Measurements from ENCODE around the gene STARD13. TPM values are rescaled to one million over a fixed set of nuclear protein-coding genes. Genes with fewer than 3 reads are reported as not detected.

Gene STARD13
- total RNA-seq, 1 experiment from 2014 or later: 4.1 TPM

DNA sequence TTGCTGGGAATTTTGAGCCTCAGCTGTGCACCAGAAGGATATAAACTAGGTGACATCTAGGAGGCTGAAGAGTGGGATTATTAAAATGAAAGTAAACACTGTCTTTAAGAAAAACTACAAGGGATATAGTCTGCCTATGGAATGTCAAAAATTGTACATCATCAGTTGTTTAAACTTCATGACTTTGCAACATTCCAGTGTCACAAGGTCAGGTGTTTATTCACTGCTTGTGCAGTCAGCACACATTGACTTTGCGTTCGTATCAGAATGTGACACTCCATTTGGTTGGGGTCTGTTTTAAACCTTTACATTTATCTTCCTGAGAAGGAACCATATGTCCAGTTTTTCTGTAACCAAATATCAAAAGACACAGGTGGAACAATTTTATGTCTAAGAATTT, 183.7 kb downstream of the STARD13 start:
- POLR2A ChIA-PET: no interaction called here
- Histone ChIP-seq H3K36me3 (ENCODE audit: control insufficient read depth in 1 of 2, insufficient read depth in 2 of 2, low read length in 2 of 2) (no peaks in the 10 kb centered on the region), H3K9me3 (ENCODE audit: control insufficient read depth in 1 of 2, insufficient read depth in 1 of 2, low read depth in 1 of 2, low read length in 2 of 2) (no peaks in the 10 kb centered on the region; a peak in 1 of 4 replicates), H3K27ac (ENCODE audit: low read depth, low read length) (no peak overlapping the region), H3K4me1 (ENCODE audit: control insufficient read depth in 1 of 2, insufficient read depth in 2 of 2, low read length in 2 of 2) (no peaks in the 10 kb centered on the region), H3K4me2 (ENCODE audit: low read length) (no peak overlapping the region), H3K79me2 (ENCODE audit: insufficient read depth, low read length) (no peaks in the 10 kb centered on the region), H3K9me2 (ENCODE audit: insufficient read depth) (no peaks in the 10 kb centered on the region), H3K4me3 (replicated peaks in 1 of 2; ENCODE audit: low read depth in 1 of 2, low read length in 2 of 2) (no peak overlapping the region), H3K9ac (ENCODE audit: low read length) (no peak overlapping the region), H4K20me1 (ENCODE audit: insufficient read depth) (no peaks in the 10 kb centered on the region), H3K27me3 (ENCODE audit: insufficient read depth, low read length) (no peaks in the 10 kb centered on the region), H2AFZ (ENCODE audit: low read depth, low read length, poor library complexity, severe bottlenecking) (no peak overlapping the region)
- no peak for DNase-seq (ENCODE audit: low read depth, low spot score)
- intact Hi-C loops (cut with micrococcal nuclease): no loop called here
- CTCF ChIA-PET: no interaction called here
- no peak for ATAC-seq
- RAD21 ChIA-PET (ENCODE audit: low non-redundant PET in 1 of 2, low total read pairs in 2 of 2, uncharacterized antibody in 2 of 2, unreplicated experiment in 2 of 2): no interaction called here
- BruUV-seq (replicated peaks): no TSS peak
- TF ChIP-seq ELF1 (IDR thresholded peaks at IDR 0.05; ENCODE audit: borderline replicate concordance, low read depth) (no peak), SP1 (IDR thresholded peaks at IDR 0.05; ENCODE audit: low read depth) (no peak), TCF7L2 (IDR thresholded peaks at IDR 0.05; ENCODE audit: borderline replicate concordance, extremely low read depth, insufficient read depth, insufficient read length) (no peak), EZH2phosphoT487 (IDR thresholded peaks at IDR 0.05; ENCODE audit: borderline replicate concordance) (no peak), CEBPB (IDR thresholded peaks at IDR 0.05; ENCODE audit: low read depth) (no peak), EZH2 (IDR thresholded peaks at IDR 0.05) (no peak), JUND (IDR thresholded peaks at IDR 0.05) (no peak), SIN3A (IDR thresholded peaks at IDR 0.05; ENCODE audit: low read depth) (no peak), POLR2AphosphoS5 (IDR thresholded peaks at IDR 0.05; ENCODE audit: low read depth, low read length) (no peak), SRF (IDR thresholded peaks at IDR 0.05; ENCODE audit: low read depth) (no peak), RAD21 (IDR thresholded peaks at IDR 0.05; ENCODE audit: low read depth) (no peak), FOSL1 (IDR thresholded peaks at IDR 0.05; ENCODE audit: low read depth) (no peak)
- TF ChIP-seq, protein P1, sequence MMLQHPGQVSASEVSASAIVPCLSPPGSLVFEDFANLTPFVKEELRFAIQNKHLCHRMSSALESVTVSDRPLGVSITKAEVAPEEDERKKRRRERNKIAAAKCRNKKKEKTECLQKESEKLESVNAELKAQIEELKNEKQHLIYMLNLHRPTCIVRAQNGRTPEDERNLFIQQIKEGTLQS (IDR thresholded peaks at IDR 0.05): no peak
- TF ChIP-seq, protein P2, sequence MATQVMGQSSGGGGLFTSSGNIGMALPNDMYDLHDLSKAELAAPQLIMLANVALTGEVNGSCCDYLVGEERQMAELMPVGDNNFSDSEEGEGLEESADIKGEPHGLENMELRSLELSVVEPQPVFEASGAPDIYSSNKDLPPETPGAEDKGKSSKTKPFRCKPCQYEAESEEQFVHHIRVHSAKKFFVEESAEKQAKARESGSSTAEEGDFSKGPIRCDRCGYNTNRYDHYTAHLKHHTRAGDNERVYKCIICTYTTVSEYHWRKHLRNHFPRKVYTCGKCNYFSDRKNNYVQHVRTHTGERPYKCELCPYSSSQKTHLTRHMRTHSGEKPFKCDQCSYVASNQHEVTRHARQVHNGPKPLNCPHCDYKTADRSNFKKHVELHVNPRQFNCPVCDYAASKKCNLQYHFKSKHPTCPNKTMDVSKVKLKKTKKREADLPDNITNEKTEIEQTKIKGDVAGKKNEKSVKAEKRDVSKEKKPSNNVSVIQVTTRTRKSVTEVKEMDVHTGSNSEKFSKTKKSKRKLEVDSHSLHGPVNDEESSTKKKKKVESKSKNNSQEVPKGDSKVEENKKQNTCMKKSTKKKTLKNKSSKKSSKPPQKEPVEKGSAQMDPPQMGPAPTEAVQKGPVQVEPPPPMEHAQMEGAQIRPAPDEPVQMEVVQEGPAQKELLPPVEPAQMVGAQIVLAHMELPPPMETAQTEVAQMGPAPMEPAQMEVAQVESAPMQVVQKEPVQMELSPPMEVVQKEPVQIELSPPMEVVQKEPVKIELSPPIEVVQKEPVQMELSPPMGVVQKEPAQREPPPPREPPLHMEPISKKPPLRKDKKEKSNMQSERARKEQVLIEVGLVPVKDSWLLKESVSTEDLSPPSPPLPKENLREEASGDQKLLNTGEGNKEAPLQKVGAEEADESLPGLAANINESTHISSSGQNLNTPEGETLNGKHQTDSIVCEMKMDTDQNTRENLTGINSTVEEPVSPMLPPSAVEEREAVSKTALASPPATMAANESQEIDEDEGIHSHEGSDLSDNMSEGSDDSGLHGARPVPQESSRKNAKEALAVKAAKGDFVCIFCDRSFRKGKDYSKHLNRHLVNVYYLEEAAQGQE (IDR thresholded peaks at IDR 0.05; ENCODE audit: low read depth): no peak
- TF ChIP-seq, protein P3, sequence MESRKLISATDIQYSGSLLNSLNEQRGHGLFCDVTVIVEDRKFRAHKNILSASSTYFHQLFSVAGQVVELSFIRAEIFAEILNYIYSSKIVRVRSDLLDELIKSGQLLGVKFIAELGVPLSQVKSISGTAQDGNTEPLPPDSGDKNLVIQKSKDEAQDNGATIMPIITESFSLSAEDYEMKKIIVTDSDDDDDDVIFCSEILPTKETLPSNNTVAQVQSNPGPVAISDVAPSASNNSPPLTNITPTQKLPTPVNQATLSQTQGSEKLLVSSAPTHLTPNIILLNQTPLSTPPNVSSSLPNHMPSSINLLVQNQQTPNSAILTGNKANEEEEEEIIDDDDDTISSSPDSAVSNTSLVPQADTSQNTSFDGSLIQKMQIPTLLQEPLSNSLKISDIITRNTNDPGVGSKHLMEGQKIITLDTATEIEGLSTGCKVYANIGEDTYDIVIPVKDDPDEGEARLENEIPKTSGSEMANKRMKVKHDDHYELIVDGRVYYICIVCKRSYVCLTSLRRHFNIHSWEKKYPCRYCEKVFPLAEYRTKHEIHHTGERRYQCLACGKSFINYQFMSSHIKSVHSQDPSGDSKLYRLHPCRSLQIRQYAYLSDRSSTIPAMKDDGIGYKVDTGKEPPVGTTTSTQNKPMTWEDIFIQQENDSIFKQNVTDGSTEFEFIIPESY (IDR thresholded peaks at IDR 0.05; ENCODE audit: extremely low read depth, insufficient replicate concordance, low read length): no peak
- TF ChIP-seq, protein P4, sequence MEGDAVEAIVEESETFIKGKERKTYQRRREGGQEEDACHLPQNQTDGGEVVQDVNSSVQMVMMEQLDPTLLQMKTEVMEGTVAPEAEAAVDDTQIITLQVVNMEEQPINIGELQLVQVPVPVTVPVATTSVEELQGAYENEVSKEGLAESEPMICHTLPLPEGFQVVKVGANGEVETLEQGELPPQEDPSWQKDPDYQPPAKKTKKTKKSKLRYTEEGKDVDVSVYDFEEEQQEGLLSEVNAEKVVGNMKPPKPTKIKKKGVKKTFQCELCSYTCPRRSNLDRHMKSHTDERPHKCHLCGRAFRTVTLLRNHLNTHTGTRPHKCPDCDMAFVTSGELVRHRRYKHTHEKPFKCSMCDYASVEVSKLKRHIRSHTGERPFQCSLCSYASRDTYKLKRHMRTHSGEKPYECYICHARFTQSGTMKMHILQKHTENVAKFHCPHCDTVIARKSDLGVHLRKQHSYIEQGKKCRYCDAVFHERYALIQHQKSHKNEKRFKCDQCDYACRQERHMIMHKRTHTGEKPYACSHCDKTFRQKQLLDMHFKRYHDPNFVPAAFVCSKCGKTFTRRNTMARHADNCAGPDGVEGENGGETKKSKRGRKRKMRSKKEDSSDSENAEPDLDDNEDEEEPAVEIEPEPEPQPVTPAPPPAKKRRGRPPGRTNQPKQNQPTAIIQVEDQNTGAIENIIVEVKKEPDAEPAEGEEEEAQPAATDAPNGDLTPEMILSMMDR (IDR thresholded peaks at IDR 0.05 in 2 of 3, conservative IDR thresholded peaks at IDR 0.05 in 1 of 3; ENCODE audit: borderline replicate concordance in 1 of 3, insufficient read depth in 1 of 3, low read depth in 2 of 3, low read length in 2 of 3): no peak
